Fibroblast of mammary gland (primary cell): Measurements from ENCODE around the gene LIG3.

ENCODE experiments used
- DNase-seq: peaks from one replicate; pipeline ENCODE4 v3.0.0-alpha.2; 2010; ENCODE audit warnings: low read depth
- H3K4me3 ChIP-seq: 2 replicates; pipeline ENCODE4 v1.5.1; 2011; ENCODE audit warnings: low read depth, mild to moderate bottlenecking, low read length, moderate library complexity; ENCODE audit not compliant: control insufficient read depth
- CTCF ChIP-seq: conservative IDR thresholded peaks from 2 replicates; pipeline ENCODE4 v1.5.1; 2011; ENCODE audit warnings: low read depth, low read length, inconsistent platforms; ENCODE audit not compliant: control insufficient read depth, insufficient read depth

LIG3 gene

GRCh38 chr17:35057332-35057915, 77.1 kb downstream of the LIG3 start:
- H3K4me3 ChIP-seq = no peak overlapping the region
- no peak for DNase-seq
- no peak for TF ChIP-seq CTCF
